Breast epithelium (tissue), 4 donors: ENCODE measurements around the gene LOC101059915.

Experiments used
- DNase-seq, 2 donors: peaks; one replicate each; pipeline ENCODE4 v3.0.0-alpha.2; 2019; ENCODE audit warnings: low spot score in 2 of 2
- H3K27ac ChIP-seq, 2 donors: fragments of 200-600 bp; sonication (generic) in 1 of 2; one replicate each; pipeline ENCODE4 v1.5.1; 2016 to 2019; ENCODE audit warnings: mild to moderate bottlenecking in 1 of 2
- H3K27me3 ChIP-seq, 2 donors: fragments of 200-600 bp; sonication (generic) in 1 of 2; one replicate each; pipeline versions ENCODE4 v1.5.1 to v1.6.0; 2017 to 2019; ENCODE audit warnings: control low read depth in 1 of 2, mild to moderate bottlenecking in 1 of 2
- H3K36me3 ChIP-seq: fragments of 200-600 bp; one replicate; pipeline ENCODE4 v1.5.1; 2019
- H3K4me1 ChIP-seq, 2 donors: fragments of 200-600 bp; sonication (generic); one replicate each; pipeline ENCODE4 v1.5.1; 2016 to 2019; ENCODE audit warnings: control low read depth in 1 of 2
- H3K4me3 ChIP-seq, 3 donors: fragments of 200-600 bp; sonication (generic); 1 replicate in 2 of 3; 2 replicates in 1 of 3; pipeline ENCODE4 v1.5.1; 2016 to 2019; ENCODE audit warnings: mild to moderate bottlenecking in 3 of 3, moderate library complexity in 2 of 3
- H3K9me3 ChIP-seq, 2 donors: fragments of 200-600 bp; sonication (generic) in 1 of 2; one replicate each; pipeline ENCODE4 v1.5.1; 2016 to 2019; ENCODE audit warnings: control low read depth in 1 of 2
- POLR2A ChIP-seq: fragments of 450-650 bp; IDR thresholded peaks from one replicate; pipeline ENCODE4 v1.6.1; 2016; ENCODE audit warnings: antibody characterized with exemption, mild to moderate bottlenecking, moderate library complexity
- POLR2AphosphoS5 ChIP-seq, 3 donors: sonication (generic); formaldehyde crosslinking; IDR thresholded peaks; one replicate each; pipeline ENCODE4 v1.6.1; 2017; ENCODE audit warnings: antibody characterized with exemption in 3 of 3
- intact Hi-C: fragments of 100-400 bp; cut with DNase I; formaldehyde crosslinking; loops from one replicate; pipeline ENCODE4 v1.15.1; 2023; ENCODE audit warnings: low total_unique reads
- TF ChIP-seq, protein P1 (sequence below), 3 donors: fragments of 450-650 bp; IDR thresholded peaks; one replicate each; pipeline ENCODE4 v1.5.1; 2016 to 2017; ENCODE audit warnings: antibody characterized with exemption in 3 of 3, mild to moderate bottlenecking in 3 of 3, moderate library complexity in 3 of 3

The LOC101059915 gene

DNA sequence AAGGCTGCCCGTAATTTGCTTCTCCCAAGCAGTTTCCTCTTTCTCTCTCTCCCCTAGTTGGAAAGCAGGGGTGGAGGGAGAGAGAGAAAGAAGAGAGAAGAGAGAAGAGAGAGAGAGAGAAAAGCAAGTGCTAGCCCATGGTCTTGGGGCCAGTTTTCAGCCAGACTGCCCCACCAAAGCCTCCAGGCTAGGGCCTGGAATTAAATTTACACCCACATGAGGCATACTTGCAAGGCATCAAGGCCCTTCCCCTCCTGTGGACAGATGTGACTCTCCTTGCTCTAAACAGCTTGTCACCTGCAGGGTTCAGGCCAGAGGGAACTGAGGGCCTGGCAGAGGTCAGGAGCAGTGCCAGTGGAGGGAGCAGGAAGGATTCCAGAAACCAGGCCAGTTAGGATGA is 47.4 kb upstream of the LOC101059915 start:
- intact Hi-C loops = no loop called here
- TF ChIP-seq, protein P1, sequence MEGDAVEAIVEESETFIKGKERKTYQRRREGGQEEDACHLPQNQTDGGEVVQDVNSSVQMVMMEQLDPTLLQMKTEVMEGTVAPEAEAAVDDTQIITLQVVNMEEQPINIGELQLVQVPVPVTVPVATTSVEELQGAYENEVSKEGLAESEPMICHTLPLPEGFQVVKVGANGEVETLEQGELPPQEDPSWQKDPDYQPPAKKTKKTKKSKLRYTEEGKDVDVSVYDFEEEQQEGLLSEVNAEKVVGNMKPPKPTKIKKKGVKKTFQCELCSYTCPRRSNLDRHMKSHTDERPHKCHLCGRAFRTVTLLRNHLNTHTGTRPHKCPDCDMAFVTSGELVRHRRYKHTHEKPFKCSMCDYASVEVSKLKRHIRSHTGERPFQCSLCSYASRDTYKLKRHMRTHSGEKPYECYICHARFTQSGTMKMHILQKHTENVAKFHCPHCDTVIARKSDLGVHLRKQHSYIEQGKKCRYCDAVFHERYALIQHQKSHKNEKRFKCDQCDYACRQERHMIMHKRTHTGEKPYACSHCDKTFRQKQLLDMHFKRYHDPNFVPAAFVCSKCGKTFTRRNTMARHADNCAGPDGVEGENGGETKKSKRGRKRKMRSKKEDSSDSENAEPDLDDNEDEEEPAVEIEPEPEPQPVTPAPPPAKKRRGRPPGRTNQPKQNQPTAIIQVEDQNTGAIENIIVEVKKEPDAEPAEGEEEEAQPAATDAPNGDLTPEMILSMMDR (IDR thresholded peaks at IDR 0.05) = no peak
- TF ChIP-seq POLR2A = no peak
- TF ChIP-seq POLR2AphosphoS5 (IDR thresholded peaks at IDR 0.05) = no peak
- DNase-seq = no peak
- Histone ChIP-seq H3K9me3 (no peaks in the 10 kb centered on the region), H3K27ac (no peak overlapping the region), H3K36me3 (no peaks in the 10 kb centered on the region), H3K4me3 (no peak overlapping the region), H3K4me1 (no peaks in the 10 kb centered on the region), H3K27me3 (peaks cover 0 to 35% of the 10 kb centered on the region in 2 donors)

DNA sequence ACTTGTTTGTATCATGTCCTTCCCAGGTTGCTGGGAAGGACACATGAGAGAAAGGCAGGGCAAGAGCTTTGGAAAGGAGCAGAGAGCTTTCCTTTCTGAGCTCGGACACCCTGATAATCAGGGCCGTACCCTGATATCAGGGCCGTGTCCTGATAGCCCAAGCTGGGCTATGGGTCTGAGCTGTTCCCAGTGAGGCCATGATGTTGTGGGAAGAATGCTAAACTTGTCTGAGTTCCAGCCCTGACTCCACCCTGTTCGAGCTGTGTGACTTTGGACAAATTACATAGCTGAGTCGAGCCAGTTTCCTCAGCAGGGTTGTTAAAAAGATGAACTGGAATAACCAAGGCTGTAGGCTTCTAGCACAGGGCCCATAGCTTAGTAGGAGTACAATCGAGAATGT is 45.7 kb upstream of the LOC101059915 start:
- no peaks in the 10 kb centered on the region for H3K9me3 ChIP-seq
- no peaks in the 10 kb centered on the region for H3K4me1 ChIP-seq
- H3K36me3 ChIP-seq = no peaks in the 10 kb centered on the region
- TF ChIP-seq POLR2A = no peak
- TF ChIP-seq, protein P1 (IDR thresholded peaks at IDR 0.05) = no peak
- no peak for TF ChIP-seq POLR2AphosphoS5 (IDR thresholded peaks at IDR 0.05)
- no peak overlapping the region for H3K4me3 ChIP-seq
- H3K27ac ChIP-seq = no peak overlapping the region
- H3K27me3 ChIP-seq = peaks cover 0 to 28% of the 10 kb centered on the region in 2 donors
- intact Hi-C loops = no loop called here
- DNase-seq = no peak

DNA sequence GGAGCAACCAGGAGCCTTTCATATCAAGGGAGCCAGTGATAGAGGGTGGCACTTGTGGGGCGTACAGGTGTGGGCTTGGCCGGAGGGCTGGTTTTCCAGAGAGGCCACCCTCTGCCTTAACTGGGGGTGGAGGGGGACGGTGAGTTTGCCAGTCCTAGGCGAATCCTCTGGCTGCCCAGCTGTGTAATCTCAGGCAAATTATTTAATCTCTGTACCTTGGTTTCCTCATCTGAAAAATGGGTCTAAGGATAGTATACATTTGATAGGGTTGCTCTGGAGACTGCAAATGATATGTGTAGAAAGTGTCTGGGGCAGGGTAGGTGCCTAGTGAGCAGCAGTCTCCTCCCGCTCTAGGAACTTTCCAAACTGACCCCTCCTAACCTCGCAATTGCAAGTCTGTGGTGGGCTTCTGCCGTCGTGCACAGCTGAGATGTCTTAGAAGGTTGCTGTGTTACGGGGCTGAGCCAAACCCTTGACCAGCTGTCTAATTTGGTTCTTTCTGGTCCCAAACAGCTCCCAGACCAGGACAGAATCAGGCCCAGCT is 45.2 kb upstream of the LOC101059915 start:
- no peak for DNase-seq
- no peak for TF ChIP-seq POLR2AphosphoS5 (IDR thresholded peaks at IDR 0.05)
- TF ChIP-seq, protein P1 (IDR thresholded peaks at IDR 0.05) = no peak
- TF ChIP-seq POLR2A = no peak
- H3K27me3 ChIP-seq = peaks cover 0 to 24% of the 10 kb centered on the region in 2 donors
- H3K4me1 ChIP-seq = no peaks in the 10 kb centered on the region
- intact Hi-C loops = no loop called here
- H3K9me3 ChIP-seq = no peaks in the 10 kb centered on the region
- H3K4me3 ChIP-seq = no peak overlapping the region
- no peaks in the 10 kb centered on the region for H3K36me3 ChIP-seq
- peak overlapping the region; percentile 67 to 82 for H3K27ac ChIP-seq

DNA sequence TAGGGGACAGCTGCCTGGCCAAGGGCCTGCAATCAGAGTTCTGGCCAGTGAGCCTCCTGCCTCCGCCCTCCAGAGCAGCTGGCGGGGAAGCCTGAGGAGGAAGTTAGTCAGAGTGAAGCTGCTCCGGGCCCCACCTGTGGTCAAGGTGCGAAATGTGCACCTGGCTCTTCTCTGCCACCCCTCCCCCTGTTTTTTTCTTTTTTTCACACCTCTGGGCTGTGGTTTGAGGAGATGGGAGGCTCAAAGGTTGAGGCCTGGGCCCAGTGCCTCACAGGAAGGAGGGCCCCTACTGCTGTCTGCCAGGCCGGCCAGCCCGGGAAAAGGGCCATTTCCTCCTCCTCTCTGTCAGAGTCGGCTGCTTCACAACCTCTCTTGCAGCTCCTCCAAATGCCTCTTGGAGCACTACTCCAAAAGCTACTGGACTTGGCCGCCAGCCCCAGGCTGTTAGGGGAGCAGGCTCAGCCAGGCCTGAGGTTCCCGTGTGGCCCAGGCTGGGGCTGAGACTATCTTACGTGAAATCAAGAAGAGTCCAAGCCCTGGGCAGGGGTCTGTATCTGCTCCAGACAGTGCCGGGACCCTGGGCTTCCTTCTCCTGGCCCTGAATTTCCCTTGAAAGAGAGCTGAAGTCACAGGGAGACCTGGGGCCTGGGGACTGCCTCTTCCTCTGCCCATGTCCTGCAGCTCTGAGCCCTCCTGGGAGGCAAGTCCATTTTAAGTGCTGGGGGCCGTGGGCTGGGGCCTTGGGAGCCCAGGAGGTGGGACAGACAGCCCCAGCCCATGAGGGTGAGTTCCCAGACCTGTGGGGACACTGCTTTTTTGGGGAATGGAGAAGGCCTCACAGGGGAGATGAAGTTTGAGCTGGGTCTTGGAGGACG is 44.5 kb upstream of the LOC101059915 start:
- Histone ChIP-seq H3K4me1 (no peaks in the 10 kb centered on the region), H3K9me3 (no peaks in the 10 kb centered on the region), H3K27ac (peak overlapping the region; percentile 67 to 82), H3K27me3 (peaks cover 0 to 19% of the 10 kb centered on the region in 2 donors), H3K36me3 (no peaks in the 10 kb centered on the region), H3K4me3 (no peak overlapping the region)
- intact Hi-C loops = no loop called here
- DNase-seq = peak; percentile 54 to 58
- TF ChIP-seq, protein P1 (IDR thresholded peaks at IDR 0.05) = no peak
- TF ChIP-seq POLR2A (no peak), POLR2AphosphoS5 (IDR thresholded peaks at IDR 0.05) (no peak)

DNA sequence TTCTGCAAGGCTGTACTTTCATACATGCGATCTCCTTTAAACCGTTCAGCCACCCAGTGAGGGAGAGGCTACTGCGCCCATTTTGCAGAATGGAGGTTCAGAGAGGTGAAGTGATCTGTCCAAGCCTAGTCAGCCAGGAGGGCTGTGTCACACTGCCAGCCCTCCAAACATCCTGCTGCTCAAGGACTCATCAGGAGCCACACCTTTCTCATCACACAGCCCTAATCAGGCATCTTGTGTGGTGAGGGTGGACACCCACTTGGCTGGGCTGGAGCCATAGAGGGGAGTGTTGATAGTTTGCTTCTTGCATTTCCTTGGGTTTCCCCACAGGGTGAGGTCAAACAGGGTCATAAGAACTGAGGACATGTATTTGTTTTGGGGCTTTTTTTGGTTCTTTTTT is 43.6 kb upstream of the LOC101059915 start:
- Histone ChIP-seq H3K27ac (peak overlapping the region in 1 of 2 donors; percentile 82), H3K27me3 (peaks cover 0 to 16% of the 10 kb centered on the region in 2 donors), H3K36me3 (no peaks in the 10 kb centered on the region), H3K4me3 (no peak overlapping the region), H3K4me1 (no peaks in the 10 kb centered on the region), H3K9me3 (no peaks in the 10 kb centered on the region)
- intact Hi-C loops = no loop called here
- no peak for DNase-seq
- TF ChIP-seq POLR2AphosphoS5 (IDR thresholded peaks at IDR 0.05) = no peak
- TF ChIP-seq, protein P1 (IDR thresholded peaks at IDR 0.05) = no peak
